ENCODE results near the gene HSPA14. TPM values are rescaled to one million over a fixed set of nuclear protein-coding genes. Genes with fewer than 3 reads are reported as not detected.

Gene HSPA14
- polyA plus RNA-seq, 1 donor from 2014 or later = 48.1 TPM

DNA sequence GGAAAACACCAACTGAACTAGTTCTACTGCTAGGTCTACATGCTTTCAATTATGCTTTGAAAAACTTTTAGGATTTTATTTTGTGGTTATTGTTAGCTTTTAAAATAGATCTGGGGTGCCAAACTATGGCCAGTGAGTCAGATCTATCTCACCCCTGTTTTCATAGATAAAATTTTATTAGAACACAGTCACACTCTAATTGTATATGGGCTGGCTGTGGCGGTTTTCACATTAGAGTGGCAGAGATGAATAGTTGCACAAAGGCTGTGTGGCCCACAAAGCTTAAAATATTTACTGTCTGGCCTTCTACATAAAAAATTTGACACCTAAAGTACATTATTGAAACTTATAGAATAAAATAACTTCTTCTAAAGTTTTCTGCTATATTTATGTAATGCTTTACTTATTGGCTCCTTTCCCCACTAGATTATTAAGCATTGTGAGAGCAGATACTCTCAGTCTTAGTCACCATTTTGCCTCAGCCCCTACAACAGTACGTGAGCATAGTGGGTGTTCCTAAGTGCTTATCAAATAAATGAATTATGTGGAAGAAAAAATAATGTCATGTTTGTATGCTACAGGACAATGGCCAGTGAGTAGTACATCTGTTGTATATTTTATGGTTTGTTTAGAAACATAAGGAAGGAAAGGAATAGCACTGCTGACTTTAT, 35.1 kb downstream of the HSPA14 start:
- Histone ChIP-seq H3K9me2 (ENCODE audit: insufficient read depth, low read length) (no peaks in the 10 kb centered on the region), H3K36me3 (ENCODE audit: insufficient read depth, low read length) (peaks cover 3% of the 10 kb centered on the region), H3K4me3 (ENCODE audit: low read length) (no peak overlapping the region), H3K27me3 (ENCODE audit: insufficient read depth, low read depth, low read length) (no peaks in the 10 kb centered on the region), H4K20me1 (ENCODE audit: insufficient read depth) (no peaks in the 10 kb centered on the region), H2AFZ (ENCODE audit: low read depth, low read length) (no peak overlapping the region), H3K9me3 (ENCODE audit: low read length) (no peaks in the 10 kb centered on the region), H3K79me2 (replicated peaks; ENCODE audit: insufficient read depth, low read length) (peaks cover 6% of the 10 kb centered on the region), H3K27ac (ENCODE audit: low read length) (no peak overlapping the region), H3F3A (ENCODE audit: insufficient read depth, low read length, poor library complexity, severe bottlenecking) (no peaks in the 10 kb centered on the region), H3K4me2 (ENCODE audit: low read length) (no peak overlapping the region), H3K9ac (ENCODE audit: low read length) (no peak overlapping the region)
- TF ChIP-seq, protein P1, sequence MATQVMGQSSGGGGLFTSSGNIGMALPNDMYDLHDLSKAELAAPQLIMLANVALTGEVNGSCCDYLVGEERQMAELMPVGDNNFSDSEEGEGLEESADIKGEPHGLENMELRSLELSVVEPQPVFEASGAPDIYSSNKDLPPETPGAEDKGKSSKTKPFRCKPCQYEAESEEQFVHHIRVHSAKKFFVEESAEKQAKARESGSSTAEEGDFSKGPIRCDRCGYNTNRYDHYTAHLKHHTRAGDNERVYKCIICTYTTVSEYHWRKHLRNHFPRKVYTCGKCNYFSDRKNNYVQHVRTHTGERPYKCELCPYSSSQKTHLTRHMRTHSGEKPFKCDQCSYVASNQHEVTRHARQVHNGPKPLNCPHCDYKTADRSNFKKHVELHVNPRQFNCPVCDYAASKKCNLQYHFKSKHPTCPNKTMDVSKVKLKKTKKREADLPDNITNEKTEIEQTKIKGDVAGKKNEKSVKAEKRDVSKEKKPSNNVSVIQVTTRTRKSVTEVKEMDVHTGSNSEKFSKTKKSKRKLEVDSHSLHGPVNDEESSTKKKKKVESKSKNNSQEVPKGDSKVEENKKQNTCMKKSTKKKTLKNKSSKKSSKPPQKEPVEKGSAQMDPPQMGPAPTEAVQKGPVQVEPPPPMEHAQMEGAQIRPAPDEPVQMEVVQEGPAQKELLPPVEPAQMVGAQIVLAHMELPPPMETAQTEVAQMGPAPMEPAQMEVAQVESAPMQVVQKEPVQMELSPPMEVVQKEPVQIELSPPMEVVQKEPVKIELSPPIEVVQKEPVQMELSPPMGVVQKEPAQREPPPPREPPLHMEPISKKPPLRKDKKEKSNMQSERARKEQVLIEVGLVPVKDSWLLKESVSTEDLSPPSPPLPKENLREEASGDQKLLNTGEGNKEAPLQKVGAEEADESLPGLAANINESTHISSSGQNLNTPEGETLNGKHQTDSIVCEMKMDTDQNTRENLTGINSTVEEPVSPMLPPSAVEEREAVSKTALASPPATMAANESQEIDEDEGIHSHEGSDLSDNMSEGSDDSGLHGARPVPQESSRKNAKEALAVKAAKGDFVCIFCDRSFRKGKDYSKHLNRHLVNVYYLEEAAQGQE (IDR thresholded peaks at IDR 0.05; ENCODE audit: borderline replicate concordance) = no peak
- TF ChIP-seq EZH2 (IDR thresholded peaks at IDR 0.05; ENCODE audit: borderline replicate concordance, insufficient read depth, low read length, poor library complexity, severe bottlenecking) (no peak), EP300 (conservative IDR thresholded peaks at IDR 0.05; ENCODE audit: poor library complexity, severe bottlenecking) (no peak), TAF1 (IDR thresholded peaks at IDR 0.05; ENCODE audit: low read depth) (no peak), MXI1 (conservative IDR thresholded peaks at IDR 0.05; ENCODE audit: poor library complexity, severe bottlenecking) (no peak), POLR2AphosphoS5 (IDR thresholded peaks at IDR 0.05) (no peak), RAD21 (conservative IDR thresholded peaks at IDR 0.05) (no peak)

DNA sequence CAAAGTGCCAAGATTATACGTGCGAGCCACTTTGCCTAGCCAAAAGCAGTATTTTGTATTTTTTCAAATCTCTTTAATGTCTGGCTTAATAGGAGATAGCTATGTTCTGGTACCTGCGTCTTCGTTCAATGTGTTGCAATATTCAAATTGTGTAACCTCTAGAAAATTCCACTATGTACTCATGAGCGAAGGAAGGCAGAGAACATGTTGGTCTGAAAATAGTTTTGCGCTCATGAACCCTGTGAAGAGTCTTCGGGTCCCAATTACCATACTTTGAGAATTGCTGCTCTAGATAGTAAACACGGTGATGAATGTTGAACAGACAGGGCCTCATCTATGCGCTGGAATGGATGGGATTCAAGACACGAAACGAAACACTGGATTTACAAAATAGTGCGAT, 37.8 kb downstream of the HSPA14 start:
- no peaks in the 10 kb centered on the region for H3K36me3 ChIP-seq (ENCODE audit: insufficient read depth, low read length)
- no peaks in the 10 kb centered on the region for H4K20me1 ChIP-seq (ENCODE audit: insufficient read depth)
- no peak overlapping the region for H3K4me3 ChIP-seq (ENCODE audit: low read length)
- no peak for TF ChIP-seq SMC3 (conservative IDR thresholded peaks at IDR 0.05; ENCODE audit: poor library complexity)
- no peak for TF ChIP-seq TAF1 (IDR thresholded peaks at IDR 0.05; ENCODE audit: low read depth)
- TF ChIP-seq MXI1 (conservative IDR thresholded peaks at IDR 0.05; ENCODE audit: poor library complexity, severe bottlenecking) = no peak
- TF ChIP-seq, protein P1 (IDR thresholded peaks at IDR 0.05; ENCODE audit: borderline replicate concordance) = no peak
- TF ChIP-seq, protein P2, sequence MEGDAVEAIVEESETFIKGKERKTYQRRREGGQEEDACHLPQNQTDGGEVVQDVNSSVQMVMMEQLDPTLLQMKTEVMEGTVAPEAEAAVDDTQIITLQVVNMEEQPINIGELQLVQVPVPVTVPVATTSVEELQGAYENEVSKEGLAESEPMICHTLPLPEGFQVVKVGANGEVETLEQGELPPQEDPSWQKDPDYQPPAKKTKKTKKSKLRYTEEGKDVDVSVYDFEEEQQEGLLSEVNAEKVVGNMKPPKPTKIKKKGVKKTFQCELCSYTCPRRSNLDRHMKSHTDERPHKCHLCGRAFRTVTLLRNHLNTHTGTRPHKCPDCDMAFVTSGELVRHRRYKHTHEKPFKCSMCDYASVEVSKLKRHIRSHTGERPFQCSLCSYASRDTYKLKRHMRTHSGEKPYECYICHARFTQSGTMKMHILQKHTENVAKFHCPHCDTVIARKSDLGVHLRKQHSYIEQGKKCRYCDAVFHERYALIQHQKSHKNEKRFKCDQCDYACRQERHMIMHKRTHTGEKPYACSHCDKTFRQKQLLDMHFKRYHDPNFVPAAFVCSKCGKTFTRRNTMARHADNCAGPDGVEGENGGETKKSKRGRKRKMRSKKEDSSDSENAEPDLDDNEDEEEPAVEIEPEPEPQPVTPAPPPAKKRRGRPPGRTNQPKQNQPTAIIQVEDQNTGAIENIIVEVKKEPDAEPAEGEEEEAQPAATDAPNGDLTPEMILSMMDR (IDR thresholded peaks at IDR 0.05; ENCODE audit: poor library complexity, severe bottlenecking) = no peak
- TF ChIP-seq EZH2 (IDR thresholded peaks at IDR 0.05; ENCODE audit: borderline replicate concordance, insufficient read depth, low read length, poor library complexity, severe bottlenecking) = no peak
- TF ChIP-seq RAD21 (conservative IDR thresholded peaks at IDR 0.05) = no peak
- no peak for TF ChIP-seq EP300 (conservative IDR thresholded peaks at IDR 0.05; ENCODE audit: poor library complexity, severe bottlenecking)
- TF ChIP-seq POLR2AphosphoS5 (IDR thresholded peaks at IDR 0.05) = no peak
- H3K9me2 ChIP-seq (ENCODE audit: insufficient read depth, low read length) = no peaks in the 10 kb centered on the region
- H3K9me3 ChIP-seq (ENCODE audit: low read length) = no peaks in the 10 kb centered on the region
- no peaks in the 10 kb centered on the region for H3F3A ChIP-seq (ENCODE audit: insufficient read depth, low read length, poor library complexity, severe bottlenecking)
- no peak overlapping the region for H3K27ac ChIP-seq (ENCODE audit: low read length)
- no peaks in the 10 kb centered on the region for H3K27me3 ChIP-seq (ENCODE audit: insufficient read depth, low read depth, low read length)
- H3K79me2 ChIP-seq (replicated peaks; ENCODE audit: insufficient read depth, low read length) = peaks cover 25% of the 10 kb centered on the region
- H2AFZ ChIP-seq (ENCODE audit: low read depth, low read length) = no peak overlapping the region
- H3K4me2 ChIP-seq (ENCODE audit: low read length) = no peak overlapping the region
- no peak overlapping the region for H3K9ac ChIP-seq (ENCODE audit: low read length)

All from neural cell (in vitro differentiated cells).